ENCODE measurements around the gene TNFRSF1B. TPM values are rescaled to one million over a fixed set of nuclear protein-coding genes. Genes with fewer than 3 reads are reported as not detected.

TNFRSF1B gene
- total RNA-seq, 1 experiment from 2014 or later = 0.61 TPM

GRCh38 chr1:12197483-12197880, 30.7 kb downstream of the TNFRSF1B start:
- ATAC-seq (no peak), DNase-seq (ENCODE audit: low read depth, low spot score) (no peak)
- intact Hi-C loops (cut with micrococcal nuclease) = no loop called here
- H2AFZ ChIP-seq (ENCODE audit: low read depth, low read length, poor library complexity, severe bottlenecking) = no peak overlapping the region
- H3K27ac ChIP-seq (ENCODE audit: low read depth, low read length) = no peak overlapping the region
- ChIA-PET CTCF (interaction anchor here (3.2 kb wide), 1 partner anchor 73 kb away, joined by 33 read pairs; no protein-coding TSS in a partner anchor), RAD21 (ENCODE audit: low non-redundant PET in 1 of 2, low total read pairs in 2 of 2, uncharacterized antibody in 2 of 2, unreplicated experiment in 2 of 2) (no interaction called here), POLR2A (no interaction called here)
- no TSS peak for BruUV-seq (replicated peaks)
- TF ChIP-seq POLR2AphosphoS5 (IDR thresholded peaks at IDR 0.05; ENCODE audit: low read depth, low read length) (no peak), SP1 (IDR thresholded peaks at IDR 0.05; ENCODE audit: low read depth) (no peak), SRF (IDR thresholded peaks at IDR 0.05; ENCODE audit: low read depth) (no peak), MAX (IDR thresholded peaks at IDR 0.05) (no peak), ZNF274 (IDR thresholded peaks at IDR 0.05; ENCODE audit: low read depth, low read length) (no peak), EZH2phosphoT487 (IDR thresholded peaks at IDR 0.05; ENCODE audit: borderline replicate concordance) (no peak), JUND (IDR thresholded peaks at IDR 0.05) (no peak), CEBPB (IDR thresholded peaks at IDR 0.05; ENCODE audit: low read depth) (no peak), ZFX (IDR thresholded peaks at IDR 0.05) (no peak), EGR1 (IDR thresholded peaks at IDR 0.05; ENCODE audit: low read depth) (no peak), EZH2 (IDR thresholded peaks at IDR 0.05) (no peak), CBX3 (IDR thresholded peaks at IDR 0.05; ENCODE audit: low read depth) (no peak), ATF3 (IDR thresholded peaks at IDR 0.05) (no peak), SIN3A (IDR thresholded peaks at IDR 0.05; ENCODE audit: low read depth) (no peak), TCF7L2 (IDR thresholded peaks at IDR 0.05; ENCODE audit: borderline replicate concordance, extremely low read depth, insufficient read depth, insufficient read length) (no peak)
- TF ChIP-seq, protein P1, sequence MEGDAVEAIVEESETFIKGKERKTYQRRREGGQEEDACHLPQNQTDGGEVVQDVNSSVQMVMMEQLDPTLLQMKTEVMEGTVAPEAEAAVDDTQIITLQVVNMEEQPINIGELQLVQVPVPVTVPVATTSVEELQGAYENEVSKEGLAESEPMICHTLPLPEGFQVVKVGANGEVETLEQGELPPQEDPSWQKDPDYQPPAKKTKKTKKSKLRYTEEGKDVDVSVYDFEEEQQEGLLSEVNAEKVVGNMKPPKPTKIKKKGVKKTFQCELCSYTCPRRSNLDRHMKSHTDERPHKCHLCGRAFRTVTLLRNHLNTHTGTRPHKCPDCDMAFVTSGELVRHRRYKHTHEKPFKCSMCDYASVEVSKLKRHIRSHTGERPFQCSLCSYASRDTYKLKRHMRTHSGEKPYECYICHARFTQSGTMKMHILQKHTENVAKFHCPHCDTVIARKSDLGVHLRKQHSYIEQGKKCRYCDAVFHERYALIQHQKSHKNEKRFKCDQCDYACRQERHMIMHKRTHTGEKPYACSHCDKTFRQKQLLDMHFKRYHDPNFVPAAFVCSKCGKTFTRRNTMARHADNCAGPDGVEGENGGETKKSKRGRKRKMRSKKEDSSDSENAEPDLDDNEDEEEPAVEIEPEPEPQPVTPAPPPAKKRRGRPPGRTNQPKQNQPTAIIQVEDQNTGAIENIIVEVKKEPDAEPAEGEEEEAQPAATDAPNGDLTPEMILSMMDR (IDR thresholded peaks at IDR 0.05 in 2 of 3, conservative IDR thresholded peaks at IDR 0.05 in 1 of 3; ENCODE audit: borderline replicate concordance in 1 of 3, insufficient read depth in 1 of 3, low read depth in 2 of 3, low read length in 2 of 3) = no peak
- no peaks in the 10 kb centered on the region for H3K79me2 ChIP-seq (ENCODE audit: insufficient read depth, low read length)
- H3K9ac ChIP-seq (ENCODE audit: low read length) = no peak overlapping the region
- no peak overlapping the region for H3K4me3 ChIP-seq (replicated peaks in 1 of 2; ENCODE audit: low read depth in 1 of 2, low read length in 2 of 2)
- peaks cover 0 to 4% of the 10 kb centered on the region in 2 experiments; a peak in 1 of 4 replicates for H3K4me1 ChIP-seq (ENCODE audit: control insufficient read depth in 1 of 2, insufficient read depth in 2 of 2, low read length in 2 of 2)
- no peaks in the 10 kb centered on the region for H3K36me3 ChIP-seq (ENCODE audit: control insufficient read depth in 1 of 2, insufficient read depth in 2 of 2, low read length in 2 of 2)
- H3K4me2 ChIP-seq (ENCODE audit: low read length) = no peak overlapping the region
- H3K27me3 ChIP-seq (ENCODE audit: insufficient read depth, low read length) = no peaks in the 10 kb centered on the region
- no peaks in the 10 kb centered on the region for H3K9me2 ChIP-seq (ENCODE audit: insufficient read depth)
- no peaks in the 10 kb centered on the region for H3K9me3 ChIP-seq (ENCODE audit: control insufficient read depth in 1 of 2, insufficient read depth in 1 of 2, low read depth in 1 of 2, low read length in 2 of 2)
- H4K20me1 ChIP-seq (ENCODE audit: insufficient read depth) = no peaks in the 10 kb centered on the region
